Small intestine (tissue), 16 donors: Measurements from ENCODE around the gene ADGRF3. TPM values are rescaled to one million over a fixed set of nuclear protein-coding genes. Genes with fewer than 3 reads are reported as not detected.

Source experiments
- DNase-seq, 2 donors: peaks; one replicate each; pipeline versions ENCODE4 v3.0.0 to v3.0.0-alpha.2; 2013
- FAIRE-seq: peaks from 2 replicates; lab custom pipeline; 2012; peaks lifted over from hg19 to GRCh38; lab: Jason Lieb, UNC
- H3K27ac ChIP-seq, 3 donors: one replicate each; pipeline ENCODE4 v1.5.1; 2013; ENCODE audit warnings: low read length in 2 of 3, mild to moderate bottlenecking in 2 of 3, control low read depth in 1 of 3, inconsistent platforms in 1 of 3, low read depth in 1 of 3, moderate library complexity in 1 of 3
- H3K27me3 ChIP-seq, 3 donors: one replicate each; pipeline ENCODE4 v1.6.1; 2013; ENCODE audit warnings: low read length in 3 of 3, inconsistent platforms in 1 of 3; ENCODE audit not compliant: control insufficient read depth in 3 of 3, insufficient read depth in 3 of 3
- H3K36me3 ChIP-seq, 3 donors: one replicate each; pipeline ENCODE4 v1.6.1; 2013; ENCODE audit warnings: low read length in 3 of 3, inconsistent platforms in 1 of 3, low read depth in 1 of 3, mild to moderate bottlenecking in 1 of 3, moderate library complexity in 1 of 3; ENCODE audit not compliant: control insufficient read depth in 3 of 3, insufficient read depth in 2 of 3
- H3K4me1 ChIP-seq, 3 donors: one replicate each; pipeline ENCODE4 v1.6.1; 2013; ENCODE audit warnings: low read length in 2 of 3, inconsistent platforms in 1 of 3, low read depth in 1 of 3, mild to moderate bottlenecking in 1 of 3, moderate library complexity in 1 of 3; ENCODE audit not compliant: control insufficient read depth in 3 of 3, insufficient read depth in 2 of 3
- H3K4me3 ChIP-seq, 3 donors: one replicate each; pipeline ENCODE4 v1.5.1; 2013; ENCODE audit warnings: low read length in 3 of 3, control low read depth in 1 of 3, inconsistent platforms in 1 of 3, low read depth in 1 of 3, mild to moderate bottlenecking in 1 of 3, moderate library complexity in 1 of 3
- H3K9me3 ChIP-seq, 2 donors: one replicate each; pipeline ENCODE4 v1.6.1; 2013; ENCODE audit warnings: low read depth in 1 of 2, low read length in 1 of 2; ENCODE audit not compliant: control insufficient read depth in 2 of 2, insufficient read depth in 1 of 2
- WGBS, 3 donors: extraction: QIAGEN DNeasy Blood & Tissue Kit; methylation state at CpG; one replicate each; pipeline ENCODE4 v1.1.7; 2013; 5-methylcytosine and 5-hydroxymethylcytosine counted together
- long read RNA-seq, 10 donors: transcript quantifications; one replicate each; lab custom pipeline, GENCODE V29; 2026
- polyA plus RNA-seq, 4 donors: library from polyadenylated mRNA; stranded (reverse) in 3 of 4; unstranded in 1 of 4; fragments of 200-250 nt in 3 of 4; fragments of 120-200 nt in 1 of 4; gene quantifications; one replicate each; pipeline versions ENCODE4 v1.2.1 to v1.2.3, GENCODE V29; 2013
- donor health status: healthy with polysubstance abuse.
- donor health status: control.
- donor health status: control.
- donor health status: Bipolar disorder and iron deficiency.
- donor health status: healthy.

ADGRF3 gene
- 1 to 10 TPM in 1 of 4 donors, under 1 TPM in 1, not detected in 2; 0.09 to 1.2 TPM for polyA plus RNA-seq
- long read RNA-seq, donor 1 = 0 reads
- long read RNA-seq, donor 2 = 0 reads
- long read RNA-seq, donor 3 = 0 reads
- long read RNA-seq, donor 4 = 0 reads
- long read RNA-seq, donor 5 = 0 reads
- long read RNA-seq, donor 6 = 0 reads
- long read RNA-seq, donor 7 = 0 reads
- long read RNA-seq, donor 8 = 0 reads
- long read RNA-seq, donor 9 = 0 reads
- long read RNA-seq, donor 10 = 0 reads

GRCh38 chr2:26346454-26347053 is at the start of gene ADGRF3:
Gene ADGRF3 (minus strand): TSS chr2:26346789. CDS start chr2:26346234, 555 bp downstream.
- 0% methylated on average over 24 to 28 of the region's 28 CpGs for WGBS, 3 donors
- H3K9me3 ChIP-seq = no peaks in the 10 kb centered on the region
- no peak for FAIRE-seq
- H3K4me3 ChIP-seq = peak within 1 kb of the TSS; percentile 71 to 96 (median 87)
- peaks cover 0 to 6% (median 0%) of the 10 kb centered on the region in 3 donors for H3K36me3 ChIP-seq
- H3K27me3 ChIP-seq = no peaks in the 10 kb centered on the region
- DNase-seq = peak; percentile 76 to 82
- H3K27ac ChIP-seq = peak within 1 kb of the TSS; percentile 92 to 96 (median 96)
- H3K4me1 ChIP-seq = peaks cover 2 to 11% (median 8%) of the 10 kb centered on the region in 3 donors

- Histone ChIP-seq H3K9me3 (no peaks in the 10 kb centered on the region), H3K4me1 (no peaks in the 10 kb centered on the region), H3K36me3 (peaks cover 0 to 11% (median 9%) of the 10 kb centered on the region in 3 donors), H3K27ac (no peak overlapping the region), H3K4me3 (no peak overlapping the region), H3K27me3 (no peaks in the 10 kb centered on the region)
- WGBS, 3 donors = 70 to 77% (median 74%) methylated on average over 4 of the region's 4 CpGs
- no peak for FAIRE-seq
- no peak for DNase-seq
Measured at GRCh38 chr2:26395394-26395793, 48.8 kb upstream of the ADGRF3 start.

- no peak for FAIRE-seq
Measured at GRCh38 chr2:26394694-26395093, 48.1 kb upstream of the ADGRF3 start.

GRCh38 chr2:26387189-26387588 is 40.6 kb upstream of the ADGRF3 start:
- Histone ChIP-seq H3K27me3 (no peaks in the 10 kb centered on the region), H3K9me3 (no peaks in the 10 kb centered on the region), H3K4me1 (no peaks in the 10 kb centered on the region), H3K4me3 (no peak overlapping the region), H3K27ac (no peak overlapping the region), H3K36me3 (peaks cover 4 to 11% (median 7%) of the 10 kb centered on the region in 3 donors)
- FAIRE-seq (no peak), DNase-seq (no peak)
- 95 to 97% (median 96%) methylated on average over 4 of the region's 4 CpGs for WGBS, 3 donors

More at GRCh38 chr2:26394694-26395093, 48.1 kb upstream of the ADGRF3 start:
- 93 to 95% (median 93%) methylated on average over 4 of the region's 4 CpGs for WGBS, 3 donors
- DNase-seq = no peak
- Histone ChIP-seq H3K27ac (no peak overlapping the region), H3K4me3 (no peak overlapping the region), H3K27me3 (no peaks in the 10 kb centered on the region), H3K4me1 (no peaks in the 10 kb centered on the region), H3K36me3 (peaks cover 0 to 11% (median 9%) of the 10 kb centered on the region in 3 donors), H3K9me3 (no peaks in the 10 kb centered on the region)

- H3K27ac ChIP-seq = no peak overlapping the region
- peaks cover 4 to 10% (median 9%) of the 10 kb centered on the region in 3 donors for H3K36me3 ChIP-seq
- no peaks in the 10 kb centered on the region for H3K9me3 ChIP-seq
- H3K27me3 ChIP-seq = no peaks in the 10 kb centered on the region
- no peak for FAIRE-seq
- DNase-seq = no peak
- H3K4me3 ChIP-seq = no peak overlapping the region
- no peaks in the 10 kb centered on the region for H3K4me1 ChIP-seq
Measured at GRCh38 chr2:26384597-26384996, 38.0 kb upstream of the ADGRF3 start.

- H3K4me1 ChIP-seq = no peaks in the 10 kb centered on the region
- no peaks in the 10 kb centered on the region for H3K27me3 ChIP-seq
- H3K9me3 ChIP-seq = no peaks in the 10 kb centered on the region
- no peak for DNase-seq
- no peak for FAIRE-seq
- H3K36me3 ChIP-seq = peaks cover 4 to 10% (median 9%) of the 10 kb centered on the region in 3 donors
- 85 to 94% (median 91%) methylated on average over 9 of the region's 9 CpGs for WGBS, 3 donors
- no peak overlapping the region for H3K27ac ChIP-seq
- H3K4me3 ChIP-seq = no peak overlapping the region
Measured at GRCh38 chr2:26384183-26384582, 37.6 kb upstream of the ADGRF3 start.

- Histone ChIP-seq H3K36me3 (peaks cover 4 to 12% (median 11%) of the 10 kb centered on the region in 3 donors), H3K9me3 (no peaks in the 10 kb centered on the region), H3K27me3 (no peaks in the 10 kb centered on the region), H3K27ac (no peak overlapping the region), H3K4me3 (no peak overlapping the region), H3K4me1 (no peaks in the 10 kb centered on the region)
- DNase-seq (no peak), FAIRE-seq (no peak)
- WGBS, 3 donors = 87 to 92% (median 89%) methylated on average over 3 of the region's 3 CpGs
Measured at GRCh38 chr2:26382564-26382963, 36.0 kb upstream of the ADGRF3 start.

- DNase-seq (no peak), FAIRE-seq (no peak)
- Histone ChIP-seq H3K27ac (no peak overlapping the region), H3K4me1 (no peaks in the 10 kb centered on the region), H3K9me3 (no peaks in the 10 kb centered on the region), H3K36me3 (peaks cover 2 to 14% (median 10%) of the 10 kb centered on the region in 3 donors), H3K27me3 (no peaks in the 10 kb centered on the region), H3K4me3 (no peak overlapping the region)
- WGBS, 3 donors = 80 to 95% (median 86%) methylated on average over 2 of the region's 2 CpGs
Measured at GRCh38 chr2:26380281-26380680, 33.7 kb upstream of the ADGRF3 start.
